H1 (cell line): ENCODE data around the gene EN2.

Source experiments
- CHD1 ChIP-seq: IDR thresholded peaks from 2 replicates; pipeline ENCODE4 v1.6.1; 2012; ENCODE audit warnings: low read depth, low read length, improper control_type of control experiment
- EZH2 ChIP-seq: fragments of 200-600 bp; sonication (generic); IDR thresholded peaks from 2 replicates; pipeline ENCODE4 v1.7.1; 2012; ENCODE audit warnings: low read depth, mild to moderate bottlenecking, moderate library complexity, low read length, inconsistent platforms; ENCODE audit not compliant: severe bottlenecking
- GABPA ChIP-seq: IDR thresholded peaks from 2 replicates; pipeline ENCODE4 v1.6.1; 2011; ENCODE audit warnings: mild to moderate bottlenecking, low read length, moderate library complexity, borderline replicate concordance; ENCODE audit not compliant: insufficient read depth
- POLR2A ChIP-seq, 2 experiments: IDR thresholded peaks; 1 replicate in 1 of 2; 2 replicates in 1 of 2; pipeline ENCODE4 v1.6.1; 2011; ENCODE audit warnings: low read depth in 2 of 2, low read length in 2 of 2, mild to moderate bottlenecking in 2 of 2; ENCODE audit errors: control extremely low read depth in 1 of 2
- SIN3A ChIP-seq, 2 experiments: IDR thresholded peaks in 1 of 2; conservative IDR thresholded peaks in 1 of 2; 2 replicates each; pipeline ENCODE4 v1.6.1; 2011 to 2012; ENCODE audit warnings: low read length in 2 of 2, improper control_type of control experiment in 1 of 2, low read depth in 1 of 2, mild to moderate bottlenecking in 1 of 2
- TAF1 ChIP-seq: IDR thresholded peaks from 2 replicates; pipeline ENCODE4 v1.6.1; 2011; ENCODE audit warnings: mild to moderate bottlenecking, low read depth, low read length
- TF ChIP-seq, protein P1 (sequence below), 3 experiments: IDR thresholded peaks; 1 replicate in 2 of 3; 2 replicates in 1 of 3; pipeline versions ENCODE4 v1.5.1 to v1.6.1; 2011; ENCODE audit warnings: low read length in 3 of 3, mild to moderate bottlenecking in 3 of 3, inconsistent platforms in 2 of 3, low read depth in 1 of 3, moderate library complexity in 1 of 3; ENCODE audit not compliant: insufficient read depth in 1 of 3; ENCODE audit errors: control extremely low read depth in 1 of 3

DNA sequence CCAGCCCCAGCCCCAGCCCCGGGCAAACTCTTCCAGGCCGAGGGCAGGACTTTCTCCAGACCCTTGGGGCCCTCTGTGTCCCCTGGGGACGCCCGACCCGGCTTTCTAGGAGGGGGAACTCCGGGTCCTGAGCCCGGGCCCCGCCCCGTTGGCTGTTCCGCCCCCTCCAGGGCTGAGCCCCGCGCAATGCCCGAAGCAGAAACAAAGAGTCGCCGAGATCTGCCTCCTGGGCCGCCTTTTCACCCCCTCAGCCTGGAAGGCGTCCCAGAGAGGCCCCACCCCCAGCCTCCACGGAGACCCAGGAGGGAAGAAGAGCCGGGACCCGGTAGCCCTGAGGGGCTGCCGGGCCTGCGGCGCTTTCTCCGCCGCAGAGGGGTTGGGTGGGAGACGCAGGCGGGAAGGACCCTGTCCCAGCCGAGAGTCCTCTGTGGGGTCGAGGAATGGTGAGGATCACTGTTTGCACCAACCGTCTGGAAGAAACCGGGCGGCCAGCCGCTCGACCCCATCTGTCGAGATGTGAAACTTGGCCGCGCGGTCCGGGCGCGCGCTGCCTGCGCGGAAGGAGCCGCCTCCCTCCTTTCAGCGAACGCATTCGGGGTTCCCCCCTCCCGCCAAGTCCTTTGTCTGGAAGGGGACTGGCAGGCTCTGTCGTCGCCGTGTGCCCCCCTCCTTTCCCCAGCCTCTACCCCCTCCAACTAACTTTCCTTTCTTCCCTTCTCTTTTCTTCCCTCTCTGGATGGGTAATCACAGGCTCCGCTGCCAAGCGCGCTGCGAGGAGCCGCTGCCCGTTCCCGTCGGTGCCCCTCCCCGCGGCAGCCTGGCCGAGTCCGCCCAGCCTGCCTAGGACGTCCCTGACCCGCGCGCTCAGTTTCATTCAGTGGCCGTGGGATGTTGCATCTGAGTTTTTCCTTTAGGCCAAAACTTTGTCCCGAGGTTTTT is 10.2 kb downstream of the EN2 start:
- TF ChIP-seq, protein P1, sequence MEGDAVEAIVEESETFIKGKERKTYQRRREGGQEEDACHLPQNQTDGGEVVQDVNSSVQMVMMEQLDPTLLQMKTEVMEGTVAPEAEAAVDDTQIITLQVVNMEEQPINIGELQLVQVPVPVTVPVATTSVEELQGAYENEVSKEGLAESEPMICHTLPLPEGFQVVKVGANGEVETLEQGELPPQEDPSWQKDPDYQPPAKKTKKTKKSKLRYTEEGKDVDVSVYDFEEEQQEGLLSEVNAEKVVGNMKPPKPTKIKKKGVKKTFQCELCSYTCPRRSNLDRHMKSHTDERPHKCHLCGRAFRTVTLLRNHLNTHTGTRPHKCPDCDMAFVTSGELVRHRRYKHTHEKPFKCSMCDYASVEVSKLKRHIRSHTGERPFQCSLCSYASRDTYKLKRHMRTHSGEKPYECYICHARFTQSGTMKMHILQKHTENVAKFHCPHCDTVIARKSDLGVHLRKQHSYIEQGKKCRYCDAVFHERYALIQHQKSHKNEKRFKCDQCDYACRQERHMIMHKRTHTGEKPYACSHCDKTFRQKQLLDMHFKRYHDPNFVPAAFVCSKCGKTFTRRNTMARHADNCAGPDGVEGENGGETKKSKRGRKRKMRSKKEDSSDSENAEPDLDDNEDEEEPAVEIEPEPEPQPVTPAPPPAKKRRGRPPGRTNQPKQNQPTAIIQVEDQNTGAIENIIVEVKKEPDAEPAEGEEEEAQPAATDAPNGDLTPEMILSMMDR (IDR thresholded peaks at IDR 0.05; ENCODE audit: control extremely low read depth in 1 of 3, insufficient read depth in 1 of 3, low read depth in 1 of 3, low read length in 3 of 3), result no peak
- TF ChIP-seq CHD1 (no peak), TAF1 (no peak), POLR2A (IDR thresholded peaks at IDR 0.05; ENCODE audit: control extremely low read depth in 1 of 2, low read depth in 2 of 2, low read length in 2 of 2) (no peak), SIN3A (conservative IDR thresholded peaks at IDR 0.05 in 1 of 2, IDR thresholded peaks at IDR 0.05 in 1 of 2; ENCODE audit: low read depth in 1 of 2, low read length in 2 of 2) (peak in 1 of 2 experiments; percentile 27; a peak in 1 of 4 replicates), EZH2 (peak; percentile 60), GABPA (no peak)
